PC-3 (cell line): ENCODE measurements around the gene DHCR24. TPM values are rescaled to one million over a fixed set of nuclear protein-coding genes. Genes with fewer than 3 reads are reported as not detected.
A peak's percentile ranks its signal among the peaks of the same experiment; 100 is the strongest.

Experiments used
- ATAC-seq: fragments of 200-7000 bp; cut with Tn5 transposase; 2 replicates; pipeline ENCODE4 v1.9.1; 2020; ENCODE audit warnings: mild to moderate bottlenecking, moderate library complexity
- BruUV-seq: library from RNA; stranded (reverse); fragments of 400-500 nt; replicated peaks from 2 replicates; lab custom pipeline; 2021; lab: Mats Ljungman, UMichigan
- CTCF ChIA-PET: fragments of 300-600 bp; sonication (Branson Sonifier 250); formaldehyde crosslinking; loops from one replicate; lab custom pipeline; 2022; ENCODE audit warnings: antibody characterized with exemption; lab: Charles Lee
- POLR2A ChIA-PET: fragments of 300-600 bp; sonication (Branson Sonifier 250); formaldehyde crosslinking; loops from one replicate; lab custom pipeline; 2022; ENCODE audit warnings: antibody characterized with exemption; ENCODE audit not compliant: unreplicated experiment; lab: Charles Lee
- DNase-seq: peaks from one replicate; pipeline ENCODE4 v3.0.0-alpha.2; 2015
- H2AFZ ChIP-seq: fragments of 300-600 bp; sonication (generic); 2 replicates; pipeline ENCODE4 v1.6.0; 2016; ENCODE audit warnings: antibody characterized with exemption, low read length
- H3F3A ChIP-seq: fragments of 300-600 bp; sonication (generic); one replicate; pipeline ENCODE4 v1.6.0; 2017; ENCODE audit warnings: antibody characterized with exemption, low read length, control low read depth, mild to moderate bottlenecking; ENCODE audit not compliant: unreplicated experiment
- H3K27ac ChIP-seq: fragments of 300-600 bp; sonication (generic); 2 replicates; pipeline ENCODE4 v1.5.1; 2016; ENCODE audit warnings: mild to moderate bottlenecking, low read length
- H3K27me3 ChIP-seq: fragments of 300-600 bp; sonication (generic); 2 replicates; pipeline ENCODE4 v1.6.1; 2016; ENCODE audit warnings: low read length, mixed read lengths
- H3K36me3 ChIP-seq: fragments of 300-600 bp; sonication (generic); 2 replicates; pipeline ENCODE4 v1.6.1; 2016; ENCODE audit warnings: low read depth, mixed run types, low read length, mixed read lengths
- H3K4me1 ChIP-seq: fragments of 300-600 bp; sonication (generic); 2 replicates; pipeline ENCODE4 v1.5.1; 2016; ENCODE audit warnings: low read length; ENCODE audit not compliant: insufficient read depth
- H3K4me2 ChIP-seq: fragments of 300-600 bp; sonication (generic); 2 replicates; pipeline ENCODE4 v1.6.0; 2016; ENCODE audit warnings: low read length
- H3K4me3 ChIP-seq: fragments of 300-600 bp; sonication (generic); 2 replicates; pipeline ENCODE4 v1.5.1; 2016; ENCODE audit warnings: mild to moderate bottlenecking, low read length, mixed read lengths
- H3K79me2 ChIP-seq: fragments of 300-600 bp; sonication (generic); 2 replicates; pipeline ENCODE4 v1.6.1; 2017; ENCODE audit warnings: low read length, mixed read lengths
- H3K9ac ChIP-seq: fragments of 300-600 bp; sonication (generic); 2 replicates; pipeline ENCODE4 v1.6.0; 2016; ENCODE audit warnings: mild to moderate bottlenecking, low read length
- H3K9me2 ChIP-seq: fragments of 300-600 bp; sonication (generic); replicated peaks from 2 replicates; pipeline ENCODE4 v1.6.1; 2016; ENCODE audit warnings: mixed run types, low read length, mixed read lengths
- H3K9me3 ChIP-seq: fragments of 300-600 bp; sonication (generic); 2 replicates; pipeline ENCODE4 v1.6.1; 2016; ENCODE audit warnings: low read length, mixed read lengths
- H4K20me1 ChIP-seq: fragments of 300-600 bp; sonication (generic); 2 replicates; pipeline ENCODE4 v1.6.1; 2016; ENCODE audit warnings: low read length, mixed read lengths
- EZH2 ChIP-seq: fragments of 300-600 bp; sonication (generic); IDR thresholded peaks from one replicate; pipeline ENCODE4 v1.6.1; 2017; ENCODE audit warnings: antibody characterized with exemption, mild to moderate bottlenecking, low read length; ENCODE audit not compliant: unreplicated experiment
- EZH2phosphoT487 ChIP-seq: fragments of 300-600 bp; sonication (generic); IDR thresholded peaks from 2 replicates; pipeline ENCODE4 v1.6.1; 2018; ENCODE audit warnings: mild to moderate bottlenecking, antibody characterized with exemption, low read length, borderline replicate concordance
- intact Hi-C: fragments of 100-400 bp; cut with micrococcal nuclease; formaldehyde crosslinking; loops from 2 replicates; pipeline ENCODE4 v1.9.0; 2023
- total RNA-seq: library from RNA; depleted of rRNA; stranded (reverse); fragments of >200 nt; gene quantifications from 2 replicates; pipeline ENCODE4 v1.2.3, GENCODE V29; 2014
- TF ChIP-seq, protein P1 (sequence below): fragments of 300-600 bp; sonication (generic); conservative IDR thresholded peaks from 2 replicates; pipeline ENCODE4 v1.5.1; 2017; ENCODE audit warnings: antibody characterized with exemption, low read depth, mild to moderate bottlenecking, low read length

Gene DHCR24
- total RNA-seq, 1 experiment from 2014 or later: 166 TPM

DNA sequence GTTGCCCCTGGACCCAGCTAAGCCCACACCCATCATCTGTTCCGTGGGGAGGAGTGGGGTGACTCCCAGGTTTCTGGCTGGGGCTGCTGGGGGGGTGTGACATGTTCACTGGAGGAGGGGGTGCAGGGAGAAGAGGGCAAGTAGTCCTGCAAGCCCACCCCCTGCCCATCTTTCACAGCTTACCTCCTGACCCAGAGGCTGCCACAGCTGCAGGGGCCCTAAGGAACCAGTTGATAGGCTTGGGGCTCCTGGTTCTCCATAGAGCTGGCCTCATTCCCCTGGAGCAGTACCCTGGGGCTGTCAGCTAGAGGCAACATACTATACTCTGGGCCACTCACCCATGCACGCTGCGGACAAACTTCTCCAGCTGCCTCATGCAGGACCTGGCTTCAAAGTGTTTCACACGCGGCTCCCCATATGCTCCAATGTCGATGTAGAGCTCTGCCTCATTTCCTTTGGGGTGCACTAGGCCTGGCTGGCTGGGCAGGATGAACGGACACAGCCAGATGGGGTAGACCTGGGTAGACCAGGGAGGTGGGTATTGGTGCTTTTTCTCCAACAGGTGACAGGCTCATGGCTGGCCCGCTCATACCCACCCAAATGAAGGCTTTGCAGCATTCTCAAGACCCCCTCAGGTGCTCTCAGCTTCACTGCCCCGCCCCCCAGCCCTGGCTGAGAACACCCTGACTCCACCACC is 33.8 kb downstream of the DHCR24 start:
- Histone ChIP-seq H4K20me1 (no peaks in the 10 kb centered on the region), H3K9me2 (no peaks in the 10 kb centered on the region), H3F3A (no peaks in the 10 kb centered on the region), H3K9ac (no peak overlapping the region), H3K4me1 (peaks cover 52% of the 10 kb centered on the region), H3K27me3 (no peaks in the 10 kb centered on the region), H3K27ac (no peak overlapping the region), H3K4me2 (no peak overlapping the region), H2AFZ (no peak overlapping the region), H3K79me2 (0 out of 2 replicates have a peak, but pooled peaks cover 7% of the 10 kb centered on the region), H3K36me3 (peaks cover 70% of the 10 kb centered on the region), H3K9me3 (no peaks in the 10 kb centered on the region), H3K4me3 (no peak overlapping the region)
- no TSS peak for BruUV-seq
- ATAC-seq (no peak), DNase-seq (no peak)
- intact Hi-C loops: no loop called here
- no peak for TF ChIP-seq EZH2
- TF ChIP-seq, protein P1, sequence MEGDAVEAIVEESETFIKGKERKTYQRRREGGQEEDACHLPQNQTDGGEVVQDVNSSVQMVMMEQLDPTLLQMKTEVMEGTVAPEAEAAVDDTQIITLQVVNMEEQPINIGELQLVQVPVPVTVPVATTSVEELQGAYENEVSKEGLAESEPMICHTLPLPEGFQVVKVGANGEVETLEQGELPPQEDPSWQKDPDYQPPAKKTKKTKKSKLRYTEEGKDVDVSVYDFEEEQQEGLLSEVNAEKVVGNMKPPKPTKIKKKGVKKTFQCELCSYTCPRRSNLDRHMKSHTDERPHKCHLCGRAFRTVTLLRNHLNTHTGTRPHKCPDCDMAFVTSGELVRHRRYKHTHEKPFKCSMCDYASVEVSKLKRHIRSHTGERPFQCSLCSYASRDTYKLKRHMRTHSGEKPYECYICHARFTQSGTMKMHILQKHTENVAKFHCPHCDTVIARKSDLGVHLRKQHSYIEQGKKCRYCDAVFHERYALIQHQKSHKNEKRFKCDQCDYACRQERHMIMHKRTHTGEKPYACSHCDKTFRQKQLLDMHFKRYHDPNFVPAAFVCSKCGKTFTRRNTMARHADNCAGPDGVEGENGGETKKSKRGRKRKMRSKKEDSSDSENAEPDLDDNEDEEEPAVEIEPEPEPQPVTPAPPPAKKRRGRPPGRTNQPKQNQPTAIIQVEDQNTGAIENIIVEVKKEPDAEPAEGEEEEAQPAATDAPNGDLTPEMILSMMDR: no peak
- TF ChIP-seq EZH2phosphoT487: no peak
- ChIA-PET CTCF (no interaction called here), POLR2A (no interaction called here)

DNA sequence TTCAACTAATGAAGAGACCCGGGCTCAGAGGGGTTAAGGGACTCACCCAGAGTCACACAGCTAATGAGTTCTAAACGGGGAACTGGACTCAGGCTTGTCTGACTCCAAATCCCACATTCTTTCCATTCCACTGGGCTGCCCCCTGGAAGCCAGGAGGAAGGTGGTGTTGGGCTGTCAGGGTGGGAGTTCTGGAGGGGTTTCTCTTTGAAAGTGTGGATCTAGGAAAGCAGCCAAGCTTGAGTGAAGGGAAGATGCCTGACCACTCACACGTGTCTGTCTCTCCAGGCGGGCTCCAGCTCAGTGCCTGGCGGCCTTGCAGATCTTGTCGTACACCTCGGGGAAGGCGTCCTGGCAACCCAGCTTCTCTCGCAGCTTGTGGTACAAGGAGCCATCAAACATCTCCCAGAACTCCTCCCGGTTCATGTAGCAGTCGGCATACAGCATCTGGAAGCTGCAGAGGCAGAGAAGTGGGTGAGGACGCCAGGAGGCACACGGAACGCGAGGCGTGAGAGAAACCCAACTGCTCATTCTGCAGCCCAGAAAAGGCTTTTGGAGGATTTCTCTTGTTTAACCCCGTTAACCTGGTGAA is 35.0 kb downstream of the DHCR24 start:
- Histone ChIP-seq H3K9me2 (no peaks in the 10 kb centered on the region), H2AFZ (no peak overlapping the region), H3F3A (no peaks in the 10 kb centered on the region), H4K20me1 (no peaks in the 10 kb centered on the region), H3K27me3 (no peaks in the 10 kb centered on the region), H3K27ac (no peak overlapping the region), H3K4me2 (no peak overlapping the region), H3K4me3 (no peak overlapping the region), H3K9me3 (no peaks in the 10 kb centered on the region), H3K79me2 (0 out of 2 replicates have a peak, but pooled peaks cover 7% of the 10 kb centered on the region), H3K36me3 (peaks cover 70% of the 10 kb centered on the region), H3K9ac (no peak overlapping the region), H3K4me1 (peaks cover 40% of the 10 kb centered on the region)
- CTCF ChIA-PET: interaction anchor here (0.5 kb wide), 1 partner anchor 83 kb away, joined by 4 read pairs; no protein-coding TSS in a partner anchor
- intact Hi-C loops: no loop called here
- no peak for ATAC-seq
- DNase-seq: no peak
- POLR2A ChIA-PET: interaction anchor here (0.5 kb wide), 1 partner anchor 96 kb away, joined by 4 read pairs; no protein-coding TSS in a partner anchor
- no peak for TF ChIP-seq EZH2phosphoT487
- no peak for TF ChIP-seq EZH2
- no TSS peak for BruUV-seq

DNA sequence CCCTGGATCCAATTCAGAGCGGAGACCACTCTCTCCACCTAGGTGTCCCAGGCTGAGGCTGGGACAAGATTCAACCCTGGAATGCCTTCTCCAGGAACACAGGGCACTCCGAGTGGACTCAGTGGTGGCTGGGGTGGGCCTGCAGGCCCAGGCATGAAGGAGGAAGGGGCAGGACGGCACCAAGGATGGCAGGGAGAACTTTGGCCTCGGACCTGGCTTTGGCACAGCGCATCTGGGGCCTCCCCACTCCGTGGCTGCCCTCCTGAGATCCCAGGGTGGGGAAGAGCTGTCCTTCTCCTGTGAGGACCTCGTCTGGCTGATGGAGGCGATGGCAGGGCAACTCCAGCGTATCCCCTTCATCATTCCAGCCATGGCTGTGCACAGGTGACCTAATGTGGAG is 35.6 kb downstream of the DHCR24 start:
- Histone ChIP-seq H3K4me2 (peak overlapping the region; percentile 21), H3F3A (no peaks in the 10 kb centered on the region), H3K9me3 (no peaks in the 10 kb centered on the region), H3K9ac (no peak overlapping the region), H3K36me3 (peaks cover 71% of the 10 kb centered on the region), H3K79me2 (0 out of 2 replicates have a peak, but pooled peaks cover 7% of the 10 kb centered on the region), H3K4me1 (peaks cover 34% of the 10 kb centered on the region), H3K4me3 (no peak overlapping the region), H3K9me2 (no peaks in the 10 kb centered on the region), H3K27ac (peak overlapping the region; percentile 84), H2AFZ (no peak overlapping the region), H3K27me3 (no peaks in the 10 kb centered on the region), H4K20me1 (no peaks in the 10 kb centered on the region)
- intact Hi-C loops: no loop called here
- CTCF ChIA-PET: no interaction called here
- TF ChIP-seq EZH2 (no peak), EZH2phosphoT487 (no peak)
- TF ChIP-seq, protein P1: no peak
- ATAC-seq (no peak), DNase-seq (no peak)
- no TSS peak for BruUV-seq
- POLR2A ChIA-PET: interaction anchor here (0.5 kb wide), 1 partner anchor 95 kb away, joined by 4 read pairs; no protein-coding TSS in a partner anchor
